H1 (cell line): Measurements from ENCODE around the gene OR2W1. TPM values are rescaled to one million over a fixed set of nuclear protein-coding genes. Genes with fewer than 3 reads are reported as not detected.
A peak's percentile ranks its signal among the peaks of the same experiment; 100 is the strongest.

Experiments used
- ASH2L ChIP-seq: fragments of 200-600, 300-600 bp; sonication (generic); IDR thresholded peaks from one replicate; pipeline ENCODE4 v1.7.1; 2017; ENCODE audit warnings: low read length
- BACH1 ChIP-seq: IDR thresholded peaks from 2 replicates; pipeline ENCODE4 v1.6.1; 2012; ENCODE audit warnings: low read length, improper control_type of control experiment
- BRCA1 ChIP-seq: IDR thresholded peaks from 2 replicates; pipeline ENCODE4 v1.6.1; 2012; ENCODE audit warnings: low read depth, low read length, improper control_type of control experiment
- CBX5 ChIP-seq: fragments of 300-800, 300-1000 bp; sonication (generic); IDR thresholded peaks from 2 replicates; pipeline ENCODE4 v1.7.1; 2016; ENCODE audit warnings: antibody characterized with exemption, low read length, low read depth
- CEBPB ChIP-seq: IDR thresholded peaks from 2 replicates; pipeline ENCODE4 v1.6.1; 2012; ENCODE audit warnings: low read depth, low read length
- CREB1 ChIP-seq: IDR thresholded peaks from 2 replicates; pipeline ENCODE4 v1.6.1; 2012; ENCODE audit warnings: inconsistent platforms
- E2F6 ChIP-seq: IDR thresholded peaks from 2 replicates; pipeline ENCODE4 v1.6.1; 2012; ENCODE audit warnings: inconsistent platforms
- EGR1 ChIP-seq: IDR thresholded peaks from 2 replicates; pipeline ENCODE4 v1.6.1; 2011; ENCODE audit warnings: low read depth, low read length, borderline replicate concordance
- GABPA ChIP-seq: IDR thresholded peaks from 2 replicates; pipeline ENCODE4 v1.6.1; 2011; ENCODE audit warnings: mild to moderate bottlenecking, low read length, moderate library complexity, borderline replicate concordance; ENCODE audit not compliant: insufficient read depth
- KDM1A ChIP-seq: fragments of 200-600, 300-600 bp; sonication (generic); IDR thresholded peaks from 2 replicates; pipeline ENCODE4 v1.7.1; 2016; ENCODE audit warnings: mild to moderate bottlenecking, low read length, borderline replicate concordance
- NANOG ChIP-seq: IDR thresholded peaks from 2 replicates; pipeline ENCODE4 v1.6.1; 2011; ENCODE audit warnings: low read length, low read depth, mild to moderate bottlenecking, inconsistent platforms; ENCODE audit not compliant: insufficient read depth, poor library complexity, severe bottlenecking
- NRF1 ChIP-seq: IDR thresholded peaks from 2 replicates; pipeline ENCODE4 v1.6.1; 2011; ENCODE audit warnings: mild to moderate bottlenecking, low read depth, low read length, improper control_type of control experiment
- PHF8 ChIP-seq: fragments of 200-600 bp; sonication (generic); conservative IDR thresholded peaks from 2 replicates; pipeline ENCODE4 v1.7.1; 2012; ENCODE audit warnings: low read depth, mild to moderate bottlenecking, inconsistent platforms, low read length, moderate library complexity
- RAD21 ChIP-seq, 2 experiments: IDR thresholded peaks in 1 of 2; conservative IDR thresholded peaks in 1 of 2; 2 replicates each; pipeline ENCODE4 v1.6.1; 2011; ENCODE audit warnings: low read depth in 2 of 2, low read length in 2 of 2, improper control_type of control experiment in 1 of 2, inconsistent platforms in 1 of 2, mild to moderate bottlenecking in 1 of 2, moderate library complexity in 1 of 2
- SIN3A ChIP-seq, 2 experiments: IDR thresholded peaks in 1 of 2; conservative IDR thresholded peaks in 1 of 2; 2 replicates each; pipeline ENCODE4 v1.6.1; 2011 to 2012; ENCODE audit warnings: low read length in 2 of 2, improper control_type of control experiment in 1 of 2, low read depth in 1 of 2, mild to moderate bottlenecking in 1 of 2
- SP1 ChIP-seq: IDR thresholded peaks from 2 replicates; pipeline ENCODE4 v1.6.1; 2011; ENCODE audit warnings: low read depth, low read length
- SP2 ChIP-seq: IDR thresholded peaks from 2 replicates; pipeline ENCODE4 v1.6.1; 2012; ENCODE audit warnings: mild to moderate bottlenecking, low read length, inconsistent platforms
- SRF ChIP-seq: IDR thresholded peaks from 2 replicates; pipeline ENCODE4 v1.6.1; 2011; ENCODE audit warnings: mild to moderate bottlenecking, low read depth, low read length, moderate library complexity
- TAF1 ChIP-seq: IDR thresholded peaks from 2 replicates; pipeline ENCODE4 v1.6.1; 2011; ENCODE audit warnings: mild to moderate bottlenecking, low read depth, low read length
- TAF7 ChIP-seq: optimal IDR thresholded peaks from 2 replicates; pipeline ENCODE3; 2011; ENCODE audit warnings: low read depth, mild to moderate bottlenecking, inconsistent platforms, low read length, moderate library complexity, borderline replicate concordance
- TBP ChIP-seq: IDR thresholded peaks from 2 replicates; pipeline ENCODE4 v1.6.1; 2011; ENCODE audit warnings: low read depth, low read length, improper control_type of control experiment
- TCF12 ChIP-seq: IDR thresholded peaks from 2 replicates; pipeline ENCODE4 v1.6.1; 2011; ENCODE audit warnings: low read depth, mild to moderate bottlenecking, low read length
- USF2 ChIP-seq: IDR thresholded peaks from 2 replicates; pipeline ENCODE4 v1.6.1; 2011; ENCODE audit warnings: low read length, improper control_type of control experiment
- polyA plus RNA-seq, 7 experiments: library from polyadenylated mRNA; depleted of rRNA in 3 of 7; stranded (reverse) in 5 of 7; unstranded in 2 of 7; fragments of >200 nt in 5 of 7; fragments of 200-250 nt in 2 of 7; gene quantifications; 1 replicate in 5 of 7; 2 replicates in 1 of 7; 4 replicates in 1 of 7; pipeline versions ENCODE4 v1.2.1 to v1.2.3, GENCODE V29; 2011 to 2013; ENCODE audit warnings: missing spikeins in 2 of 7, mixed read lengths in 2 of 7
- total RNA-seq: library from RNA; stranded (reverse); fragmentation: NEBNext Ultra II Directional; extraction: Animal tissue kit (Norgen Biotek cat#: 25700); gene quantifications from 2 replicates; pipeline ENCODE4 v1.2.1, GENCODE V29; 2021

OR2W1 gene
- total and polyA plus RNA-seq, 2 of the 8 experiments (the other 6 are each of a cell fraction or from before 2014, with no cell fraction given): not detected

DNA sequence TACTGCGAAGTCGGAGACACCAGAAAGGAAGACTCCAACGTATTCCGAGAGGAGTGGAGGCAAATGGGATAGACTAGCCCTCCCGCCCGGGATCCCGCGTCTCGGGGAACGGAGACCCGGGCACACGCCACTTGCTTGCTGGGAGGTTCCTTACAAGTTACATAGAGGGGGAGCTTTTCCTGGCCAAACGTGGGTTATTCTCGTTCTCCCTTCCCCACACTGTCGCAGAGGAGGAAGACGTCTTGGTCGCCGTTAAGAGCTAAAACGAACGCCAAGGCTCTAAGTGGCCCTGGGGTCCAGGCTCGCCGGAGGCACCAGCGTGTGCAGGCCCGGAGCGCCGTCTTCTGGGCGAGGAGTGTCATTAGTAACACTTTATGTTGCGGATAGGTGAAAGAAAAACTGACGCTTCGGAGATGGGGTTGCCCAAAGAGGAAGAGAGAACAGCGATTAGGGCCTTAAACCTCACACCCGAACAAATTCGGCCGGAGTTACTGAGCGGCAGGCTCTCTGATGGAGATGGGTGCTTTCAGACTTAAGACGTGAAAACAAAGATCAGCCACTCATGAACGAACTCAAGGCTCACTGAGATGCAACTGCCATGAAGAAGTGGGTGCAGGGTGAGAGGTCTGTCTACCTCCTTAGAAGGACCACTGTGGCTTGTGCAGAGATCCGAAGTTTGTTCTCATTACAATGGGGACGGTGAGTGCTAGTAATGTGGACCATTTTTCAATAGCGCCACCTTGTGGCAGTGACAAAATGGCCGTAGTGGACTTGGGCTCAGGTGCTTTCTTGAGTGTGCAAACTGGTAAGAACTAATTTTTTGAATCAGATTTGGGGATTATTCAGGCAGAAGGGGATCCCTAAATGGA lies 28.2 kb downstream of the OR2W1 start (continued):
- TF ChIP-seq SRF (no peak), BRCA1 (no peak), USF2 (no peak), SIN3A (conservative IDR thresholded peaks at IDR 0.05 in 1 of 2, IDR thresholded peaks at IDR 0.05 in 1 of 2; ENCODE audit: low read depth in 1 of 2, low read length in 2 of 2) (peak; percentile 53 to 64; a peak in 1 of 4 replicates), RAD21 (IDR thresholded peaks at IDR 0.05 in 1 of 2, conservative IDR thresholded peaks at IDR 0.05 in 1 of 2; ENCODE audit: low read depth in 2 of 2, low read length in 2 of 2) (peak; percentile 68 to 80), PHF8 (no peak), EGR1 (no peak), KDM1A (no peak), BACH1 (no peak), GABPA (no peak), TBP (peak; percentile 39; the same call in 1 of the 2 replicates), TCF12 (no peak), E2F6 (0 out of 2 replicates have a peak, but pooled peaks have one; percentile 23), CEBPB (no peak), NANOG (no peak), SP1 (no peak), ASH2L (peak; percentile 48), CBX5 (no peak), NRF1 (no peak), TAF7 (no peak), CREB1 (peak; percentile 27; the same call in 1 of the 2 replicates), SP2 (peak; percentile 57; the same call in 1 of the 2 replicates), TAF1 (peak; percentile 50; the same call in 1 of the 2 replicates)
